ENCODE measurements around the gene PRR5L.

PRR5L gene

DNA sequence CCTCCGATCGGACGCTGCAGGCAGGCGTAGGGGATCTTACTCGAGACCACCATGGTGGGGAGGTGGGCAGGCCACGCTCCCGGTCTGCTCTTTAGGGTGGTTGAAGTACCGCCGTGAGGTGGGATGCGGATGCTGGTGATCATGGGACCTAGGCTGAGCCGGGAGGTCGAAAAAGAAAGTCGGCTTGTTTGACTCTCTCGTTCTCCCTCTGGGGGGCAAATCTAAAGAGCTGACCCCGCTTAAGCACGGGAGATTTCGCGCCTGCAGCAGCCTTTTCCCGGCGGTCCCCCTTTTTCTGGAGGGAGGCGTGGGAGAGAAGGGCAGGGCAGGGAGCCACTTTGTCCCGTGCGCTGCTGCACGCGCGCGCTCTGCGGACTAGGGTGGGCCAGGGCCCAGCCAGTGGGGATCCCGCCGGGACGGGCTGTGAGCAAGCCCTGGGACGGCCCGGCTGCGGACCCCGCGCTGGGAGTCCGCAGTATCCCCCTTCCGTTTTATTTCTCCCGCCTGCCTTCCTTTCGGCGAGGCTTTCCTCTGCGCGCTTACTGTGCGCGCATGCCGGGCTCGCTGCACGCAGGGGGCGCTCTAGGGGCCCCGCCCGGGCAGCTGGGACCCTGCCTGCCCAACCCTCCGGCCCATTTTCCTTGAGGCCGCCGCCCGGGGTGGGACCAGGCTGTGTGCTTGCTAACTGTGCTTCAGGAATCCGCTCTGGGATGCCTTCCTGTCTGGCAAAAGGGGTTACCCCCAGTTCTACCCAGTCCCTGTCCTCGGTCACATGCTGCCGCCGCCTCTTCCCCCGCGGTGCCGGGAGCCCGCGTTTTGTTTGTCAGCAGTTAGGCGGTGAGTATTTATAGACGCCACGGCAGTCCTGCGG is 81.0 kb downstream of the PRR5L start:
- H3K27me3 ChIP-seq (ENCODE audit: insufficient read depth, low read length), result no peaks in the 10 kb centered on the region
- H3K79me2 ChIP-seq (ENCODE audit: control insufficient read depth, insufficient read depth, low read length, unreplicated experiment), result peaks cover 26% of the 10 kb centered on the region
- H3K27ac ChIP-seq (ENCODE audit: low read depth, low read length), result peak overlapping the region; percentile 20; the same call in 1 of the 2 replicates
- H3K36me3 ChIP-seq (ENCODE audit: insufficient read depth, low read length), result peaks cover under 1% of the 10 kb centered on the region; the same call in 1 of the 2 replicates
- H3K4me3 ChIP-seq (ENCODE audit: low read depth, low read length), result peak overlapping the region; percentile 96
- peak overlapping the region; percentile 61 for H2AFZ ChIP-seq (ENCODE audit: low read length, unreplicated experiment)
- H3K4me1 ChIP-seq (ENCODE audit: control insufficient read depth, insufficient read depth, low read length, unreplicated experiment), result peaks cover 28% of the 10 kb centered on the region

DNA sequence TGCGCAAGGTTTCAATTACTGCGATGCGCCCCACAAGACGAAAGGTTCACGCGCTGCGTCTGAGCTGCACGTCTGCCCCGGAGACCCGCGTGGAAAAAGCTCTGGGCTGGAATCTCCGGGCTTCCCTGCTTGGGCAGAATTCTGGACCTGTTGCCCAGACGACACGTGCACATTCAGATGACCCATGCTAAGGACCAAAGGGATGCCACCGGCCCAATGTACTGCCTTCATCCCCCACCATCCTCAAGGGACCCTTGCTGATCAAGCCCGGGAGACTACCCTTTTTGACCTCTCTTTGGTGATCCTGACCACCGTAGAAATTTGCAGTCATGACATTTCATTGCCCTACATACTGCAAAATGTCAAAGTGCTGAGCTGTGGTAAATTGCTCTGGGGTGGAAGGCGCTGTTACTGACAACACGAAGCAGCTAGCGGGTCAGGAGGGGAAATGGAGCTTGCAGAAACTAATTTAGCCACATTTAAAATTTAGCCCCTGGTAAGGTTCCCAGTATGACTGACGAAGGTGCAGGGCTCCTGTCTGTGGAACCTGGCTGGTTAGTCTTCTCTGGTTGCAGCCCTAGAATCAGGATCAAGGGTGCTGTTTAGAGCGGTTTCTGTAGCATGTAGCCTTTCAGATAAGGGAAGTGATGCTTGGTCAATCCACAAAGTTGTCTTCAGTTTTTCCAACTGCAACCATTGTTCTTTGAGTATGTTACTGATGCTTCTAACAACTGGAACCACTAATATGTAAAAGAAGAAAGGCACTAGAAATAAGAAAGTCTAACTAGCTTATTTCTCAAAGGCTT is 81.9 kb downstream of the PRR5L start:
- Histone ChIP-seq H3K4me1 (ENCODE audit: control insufficient read depth, insufficient read depth, low read length, unreplicated experiment) (peaks cover 20% of the 10 kb centered on the region), H3K4me3 (ENCODE audit: low read depth, low read length) (peak overlapping the region; percentile 96), H2AFZ (ENCODE audit: low read length, unreplicated experiment) (no peak overlapping the region), H3K79me2 (ENCODE audit: control insufficient read depth, insufficient read depth, low read length, unreplicated experiment) (peaks cover 26% of the 10 kb centered on the region), H3K27me3 (ENCODE audit: insufficient read depth, low read length) (no peaks in the 10 kb centered on the region), H3K36me3 (ENCODE audit: insufficient read depth, low read length) (peaks cover 5% of the 10 kb centered on the region; the same call in 1 of the 2 replicates), H3K27ac (ENCODE audit: low read depth, low read length) (no peak overlapping the region)

- H3K27me3 ChIP-seq (ENCODE audit: insufficient read depth, low read length), result no peaks in the 10 kb centered on the region
- peaks cover 26% of the 10 kb centered on the region for H3K79me2 ChIP-seq (ENCODE audit: control insufficient read depth, insufficient read depth, low read length, unreplicated experiment)
- peaks cover 16% of the 10 kb centered on the region for H3K4me1 ChIP-seq (ENCODE audit: control insufficient read depth, insufficient read depth, low read length, unreplicated experiment)
Measured at GRCh38 chr11:36379653-36380052, 83.6 kb downstream of the PRR5L start.

GRCh38 chr11:36380296-36381014 is 84.4 kb downstream of the PRR5L start:
- no peak overlapping the region for H3K27ac ChIP-seq (ENCODE audit: low read depth, low read length)
- H2AFZ ChIP-seq (ENCODE audit: low read length, unreplicated experiment), result no peak overlapping the region
- H3K79me2 ChIP-seq (ENCODE audit: control insufficient read depth, insufficient read depth, low read length, unreplicated experiment), result peaks cover 26% of the 10 kb centered on the region
- H3K27me3 ChIP-seq (ENCODE audit: insufficient read depth, low read length), result no peaks in the 10 kb centered on the region
- H3K4me1 ChIP-seq (ENCODE audit: control insufficient read depth, insufficient read depth, low read length, unreplicated experiment), result peaks cover 20% of the 10 kb centered on the region
- H3K4me3 ChIP-seq (ENCODE audit: low read depth, low read length), result no peak overlapping the region
- peaks cover 5% of the 10 kb centered on the region; the same call in 1 of the 2 replicates for H3K36me3 ChIP-seq (ENCODE audit: insufficient read depth, low read length)

More at GRCh38 chr11:36379653-36380052, 83.6 kb downstream of the PRR5L start:
- peaks cover 5% of the 10 kb centered on the region; the same call in 1 of the 2 replicates for H3K36me3 ChIP-seq (ENCODE audit: insufficient read depth, low read length)
- no peak overlapping the region for H3K27ac ChIP-seq (ENCODE audit: low read depth, low read length)
- H3K4me3 ChIP-seq (ENCODE audit: low read depth, low read length), result no peak overlapping the region
- no peak overlapping the region for H2AFZ ChIP-seq (ENCODE audit: low read length, unreplicated experiment)

DNA sequence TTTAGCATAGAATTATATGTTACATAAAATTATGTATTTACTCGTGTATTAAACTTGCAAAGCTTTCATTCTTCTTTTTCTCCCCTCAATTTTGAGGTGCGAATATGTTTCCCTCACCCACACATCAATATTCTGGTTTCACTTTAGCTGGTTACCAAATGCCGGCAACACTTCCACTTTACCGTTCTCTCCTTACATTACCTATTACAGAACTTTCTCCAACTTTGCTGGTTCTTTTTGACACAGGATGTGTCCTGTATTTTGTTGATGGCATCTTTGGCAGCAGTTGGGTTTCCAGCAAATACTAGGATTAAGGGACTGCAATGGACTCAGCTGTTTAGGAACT is 84.9 kb downstream of the PRR5L start:
- Histone ChIP-seq H3K27ac (ENCODE audit: low read depth, low read length) (no peak overlapping the region), H3K36me3 (ENCODE audit: insufficient read depth, low read length) (peaks cover 5% of the 10 kb centered on the region; the same call in 1 of the 2 replicates), H3K4me3 (ENCODE audit: low read depth, low read length) (no peak overlapping the region), H3K27me3 (ENCODE audit: insufficient read depth, low read length) (no peaks in the 10 kb centered on the region), H3K4me1 (ENCODE audit: control insufficient read depth, insufficient read depth, low read length, unreplicated experiment) (peaks cover 20% of the 10 kb centered on the region), H3K79me2 (ENCODE audit: control insufficient read depth, insufficient read depth, low read length, unreplicated experiment) (peaks cover 26% of the 10 kb centered on the region), H2AFZ (ENCODE audit: low read length, unreplicated experiment) (no peak overlapping the region)

- H3K36me3 ChIP-seq (ENCODE audit: insufficient read depth, low read length), result peaks cover 5% of the 10 kb centered on the region; the same call in 1 of the 2 replicates
- peaks cover 15% of the 10 kb centered on the region for H3K4me1 ChIP-seq (ENCODE audit: control insufficient read depth, insufficient read depth, low read length, unreplicated experiment)
- H3K79me2 ChIP-seq (ENCODE audit: control insufficient read depth, insufficient read depth, low read length, unreplicated experiment), result peaks cover 18% of the 10 kb centered on the region
- no peak overlapping the region for H3K27ac ChIP-seq (ENCODE audit: low read depth, low read length)
- no peak overlapping the region for H2AFZ ChIP-seq (ENCODE audit: low read length, unreplicated experiment)
- no peak overlapping the region for H3K4me3 ChIP-seq (ENCODE audit: low read depth, low read length)
- H3K27me3 ChIP-seq (ENCODE audit: insufficient read depth, low read length), result no peaks in the 10 kb centered on the region
Measured at GRCh38 chr11:36383195-36383594, 87.1 kb downstream of the PRR5L start.

DNA sequence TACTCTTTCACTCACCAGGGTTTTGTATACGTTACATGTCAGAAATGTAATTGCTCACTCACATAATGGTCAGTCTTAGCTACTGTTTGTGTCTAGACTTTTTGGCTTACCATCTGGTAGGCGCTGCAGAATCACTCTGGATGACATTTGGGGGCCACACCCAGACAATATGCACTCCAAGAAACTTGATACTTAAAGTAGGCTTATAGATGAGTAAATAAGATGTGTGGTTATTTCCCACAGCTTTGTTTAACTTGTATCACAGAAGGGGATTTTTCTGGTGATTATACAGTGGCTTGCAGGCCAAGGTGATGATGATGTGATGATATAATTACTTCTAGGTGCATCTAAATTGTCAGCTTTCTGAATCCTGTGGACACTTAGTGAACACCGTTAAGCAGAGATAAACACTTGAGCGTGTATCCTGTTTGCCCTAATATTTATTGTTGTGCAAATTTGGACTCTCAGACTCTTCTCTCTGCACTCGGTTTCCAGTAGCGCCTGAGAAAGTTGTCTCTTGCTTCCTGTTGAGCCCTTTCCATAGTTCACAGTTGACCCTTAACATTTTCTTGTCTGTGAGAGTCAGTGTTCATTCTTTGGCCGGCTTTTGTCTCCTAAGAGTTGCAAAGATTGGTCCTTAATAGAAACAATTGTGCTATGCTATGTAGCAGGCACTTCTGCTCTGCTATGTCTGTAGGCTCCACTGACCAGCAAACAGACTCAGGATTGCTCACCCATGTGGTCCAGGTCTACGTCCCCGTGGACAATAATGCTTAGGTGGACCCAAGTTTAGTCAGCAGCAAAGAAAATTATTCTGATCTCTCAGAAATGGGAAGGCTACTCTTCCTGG is 89.3 kb downstream of the PRR5L start:
- Histone ChIP-seq H3K4me1 (ENCODE audit: control insufficient read depth, insufficient read depth, low read length, unreplicated experiment) (peaks cover 5% of the 10 kb centered on the region), H3K27me3 (ENCODE audit: insufficient read depth, low read length) (no peaks in the 10 kb centered on the region), H2AFZ (ENCODE audit: low read length, unreplicated experiment) (no peak overlapping the region), H3K79me2 (ENCODE audit: control insufficient read depth, insufficient read depth, low read length, unreplicated experiment) (no peaks in the 10 kb centered on the region), H3K36me3 (ENCODE audit: insufficient read depth, low read length) (peaks cover 5% of the 10 kb centered on the region; the same call in 1 of the 2 replicates), H3K27ac (ENCODE audit: low read depth, low read length) (no peak overlapping the region), H3K4me3 (ENCODE audit: low read depth, low read length) (no peak overlapping the region)

- Histone ChIP-seq H3K27me3 (ENCODE audit: insufficient read depth, low read length) (no peaks in the 10 kb centered on the region), H3K27ac (ENCODE audit: low read depth, low read length) (no peak overlapping the region), H2AFZ (ENCODE audit: low read length, unreplicated experiment) (no peak overlapping the region), H3K36me3 (ENCODE audit: insufficient read depth, low read length) (peaks cover 5% of the 10 kb centered on the region; the same call in 1 of the 2 replicates), H3K4me3 (ENCODE audit: low read depth, low read length) (no peak overlapping the region), H3K79me2 (ENCODE audit: control insufficient read depth, insufficient read depth, low read length, unreplicated experiment) (no peaks in the 10 kb centered on the region), H3K4me1 (ENCODE audit: control insufficient read depth, insufficient read depth, low read length, unreplicated experiment) (peaks cover 5% of the 10 kb centered on the region)
Measured at GRCh38 chr11:36386411-36386810, 90.3 kb downstream of the PRR5L start.

DNA sequence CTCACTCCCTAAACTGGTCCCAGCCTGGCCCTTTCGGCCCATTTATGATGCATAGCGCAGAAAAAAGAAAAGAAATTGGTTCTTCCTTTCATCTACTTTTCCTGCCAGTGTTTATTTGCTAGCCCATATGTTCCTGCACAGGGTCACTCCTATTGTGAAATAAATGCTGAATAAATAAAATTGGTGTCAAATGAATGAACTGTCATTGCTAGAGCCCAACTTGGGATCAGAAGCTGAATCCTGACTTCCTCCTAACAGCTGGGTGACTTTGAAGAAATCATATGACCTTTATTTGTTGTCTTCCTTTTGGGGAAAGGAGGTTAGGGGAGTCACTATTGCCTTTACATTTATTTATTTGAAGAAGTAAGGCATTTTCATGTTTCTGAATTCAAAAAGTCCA is 92.0 kb downstream of the PRR5L start:
- Histone ChIP-seq H3K4me1 (ENCODE audit: control insufficient read depth, insufficient read depth, low read length, unreplicated experiment) (peaks cover 5% of the 10 kb centered on the region), H3K4me3 (ENCODE audit: low read depth, low read length) (no peak overlapping the region), H3K36me3 (ENCODE audit: insufficient read depth, low read length) (no peaks in the 10 kb centered on the region), H3K27ac (ENCODE audit: low read depth, low read length) (no peak overlapping the region), H2AFZ (ENCODE audit: low read length, unreplicated experiment) (no peak overlapping the region), H3K79me2 (ENCODE audit: control insufficient read depth, insufficient read depth, low read length, unreplicated experiment) (no peaks in the 10 kb centered on the region), H3K27me3 (ENCODE audit: insufficient read depth, low read length) (no peaks in the 10 kb centered on the region)
